Parathyroid adenoma (tissue), 2 donors: ENCODE data around the gene MRPL44.

Source experiments
- H2AFZ ChIP-seq: fragments of 300-600 bp; sonication (generic); one replicate; pipeline ENCODE4 v1.7.0; 2017; ENCODE audit warnings: antibody characterized with exemption, mild to moderate bottlenecking
- H3K27ac ChIP-seq: fragments of 300-600 bp; sonication (generic); one replicate; pipeline ENCODE4 v1.7.0; 2017
- H3K27me3 ChIP-seq: fragments of 300-600 bp; sonication (generic); one replicate; pipeline ENCODE4 v1.7.0; 2017; ENCODE audit warnings: low read length; ENCODE audit not compliant: control insufficient read depth, insufficient read depth
- H3K36me3 ChIP-seq: fragments of 300-600 bp; sonication (generic); one replicate; pipeline ENCODE4 v1.7.0; 2017; ENCODE audit warnings: low read length; ENCODE audit not compliant: control insufficient read depth, insufficient read depth
- H3K4me1 ChIP-seq: fragments of 300-600 bp; sonication (generic); one replicate; pipeline ENCODE4 v1.7.0; 2017; ENCODE audit warnings: control low read depth
- H3K4me2 ChIP-seq: fragments of 300-600 bp; sonication (generic); one replicate; pipeline ENCODE4 v1.7.0; 2017; ENCODE audit warnings: low read length
- H3K4me3 ChIP-seq: fragments of 300-600 bp; sonication (generic); one replicate; pipeline ENCODE4 v1.7.0; 2017; ENCODE audit warnings: low read depth, low read length
- H3K79me2 ChIP-seq: fragments of 300-600 bp; sonication (generic); one replicate; pipeline ENCODE4 v1.7.0; 2017; ENCODE audit warnings: control low read depth
- H3K9ac ChIP-seq: fragments of 300-600 bp; sonication (generic); one replicate; pipeline ENCODE4 v1.7.0; 2017; ENCODE audit warnings: mild to moderate bottlenecking
- H3K9me3 ChIP-seq: fragments of 300-600 bp; sonication (generic); one replicate; pipeline ENCODE4 v1.7.0; 2017; ENCODE audit warnings: low read length; ENCODE audit not compliant: control insufficient read depth
- TF ChIP-seq, protein P1 (sequence below): fragments of 300-600 bp; sonication (generic); IDR thresholded peaks from one replicate; pipeline ENCODE4 v1.7.0; 2017; ENCODE audit warnings: antibody characterized with exemption, mild to moderate bottlenecking
- donor health status: primary hyperparathyroidism.

MRPL44 gene

DNA sequence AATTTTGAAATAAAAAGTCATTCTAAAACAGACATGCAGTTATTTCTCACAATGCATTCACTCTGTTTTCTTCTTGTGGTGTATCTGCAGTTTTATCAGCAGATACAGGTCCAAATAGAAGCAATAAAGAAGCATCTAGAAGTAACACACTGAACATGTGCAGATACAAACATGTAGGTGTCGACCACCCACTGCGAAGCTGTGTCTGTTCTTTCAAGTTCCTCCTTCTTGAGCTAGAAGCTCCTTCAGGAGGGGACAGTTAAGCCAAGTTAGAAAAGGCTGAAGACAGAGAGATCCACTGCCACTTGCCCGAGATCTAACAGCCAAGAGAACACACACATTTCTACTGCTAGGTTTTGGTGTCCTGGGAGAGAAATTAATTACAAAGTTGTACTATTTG is 42.2 kb upstream of the MRPL44 start:
- no peak overlapping the region for H2AFZ ChIP-seq
- H3K36me3 ChIP-seq: no peaks in the 10 kb centered on the region
- no peak overlapping the region for H3K9ac ChIP-seq
- no peaks in the 10 kb centered on the region for H3K27me3 ChIP-seq
- H3K4me1 ChIP-seq: peaks cover 6% of the 10 kb centered on the region
- H3K27ac ChIP-seq: no peak overlapping the region
- H3K4me2 ChIP-seq: no peak overlapping the region
- peaks cover 27% of the 10 kb centered on the region for H3K79me2 ChIP-seq
- TF ChIP-seq, protein P1, sequence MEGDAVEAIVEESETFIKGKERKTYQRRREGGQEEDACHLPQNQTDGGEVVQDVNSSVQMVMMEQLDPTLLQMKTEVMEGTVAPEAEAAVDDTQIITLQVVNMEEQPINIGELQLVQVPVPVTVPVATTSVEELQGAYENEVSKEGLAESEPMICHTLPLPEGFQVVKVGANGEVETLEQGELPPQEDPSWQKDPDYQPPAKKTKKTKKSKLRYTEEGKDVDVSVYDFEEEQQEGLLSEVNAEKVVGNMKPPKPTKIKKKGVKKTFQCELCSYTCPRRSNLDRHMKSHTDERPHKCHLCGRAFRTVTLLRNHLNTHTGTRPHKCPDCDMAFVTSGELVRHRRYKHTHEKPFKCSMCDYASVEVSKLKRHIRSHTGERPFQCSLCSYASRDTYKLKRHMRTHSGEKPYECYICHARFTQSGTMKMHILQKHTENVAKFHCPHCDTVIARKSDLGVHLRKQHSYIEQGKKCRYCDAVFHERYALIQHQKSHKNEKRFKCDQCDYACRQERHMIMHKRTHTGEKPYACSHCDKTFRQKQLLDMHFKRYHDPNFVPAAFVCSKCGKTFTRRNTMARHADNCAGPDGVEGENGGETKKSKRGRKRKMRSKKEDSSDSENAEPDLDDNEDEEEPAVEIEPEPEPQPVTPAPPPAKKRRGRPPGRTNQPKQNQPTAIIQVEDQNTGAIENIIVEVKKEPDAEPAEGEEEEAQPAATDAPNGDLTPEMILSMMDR: no peak
- H3K9me3 ChIP-seq: no peaks in the 10 kb centered on the region
- no peak overlapping the region for H3K4me3 ChIP-seq

DNA sequence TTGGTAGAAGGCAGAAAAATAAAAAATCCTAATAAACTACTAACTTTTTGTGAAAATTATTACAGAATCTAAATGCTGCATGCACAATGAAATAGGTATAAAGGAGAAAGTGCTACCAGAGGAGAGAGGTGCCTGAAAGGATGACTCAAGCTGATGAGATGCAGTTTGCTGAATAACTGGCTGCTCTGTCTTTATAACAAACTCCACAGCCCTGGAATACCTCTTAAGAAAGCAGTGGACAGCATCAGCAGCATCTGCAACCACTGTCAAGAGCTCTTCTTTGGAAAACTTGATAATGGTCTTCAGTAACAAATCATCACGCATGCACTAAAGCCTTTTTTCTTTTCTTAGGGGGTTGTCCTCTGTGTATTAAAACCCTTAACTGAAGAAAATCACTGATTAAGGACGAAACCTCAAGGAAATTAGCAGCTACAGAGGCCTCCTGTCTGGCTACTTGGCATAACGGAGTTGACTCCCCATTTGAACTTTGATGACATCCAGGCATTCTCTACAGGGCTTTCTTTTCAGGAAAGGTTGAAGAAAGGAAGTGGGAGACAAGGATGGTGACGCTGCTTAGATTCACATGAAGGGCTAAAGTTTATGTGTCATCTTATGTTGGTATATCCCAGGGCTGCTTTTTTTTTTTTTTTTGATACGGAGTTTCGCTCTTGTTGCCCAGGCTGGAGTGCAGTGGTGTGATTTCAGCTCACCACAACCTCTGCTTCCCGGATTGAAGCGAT is 40.9 kb upstream of the MRPL44 start:
- peaks cover 8% of the 10 kb centered on the region for H3K4me1 ChIP-seq
- TF ChIP-seq, protein P1: no peak
- no peaks in the 10 kb centered on the region for H3K27me3 ChIP-seq
- no peak overlapping the region for H2AFZ ChIP-seq
- no peak overlapping the region for H3K9ac ChIP-seq
- H3K27ac ChIP-seq: no peak overlapping the region
- H3K79me2 ChIP-seq: peaks cover 32% of the 10 kb centered on the region
- no peaks in the 10 kb centered on the region for H3K36me3 ChIP-seq
- no peak overlapping the region for H3K4me2 ChIP-seq
- no peak overlapping the region for H3K4me3 ChIP-seq
- no peaks in the 10 kb centered on the region for H3K9me3 ChIP-seq

DNA sequence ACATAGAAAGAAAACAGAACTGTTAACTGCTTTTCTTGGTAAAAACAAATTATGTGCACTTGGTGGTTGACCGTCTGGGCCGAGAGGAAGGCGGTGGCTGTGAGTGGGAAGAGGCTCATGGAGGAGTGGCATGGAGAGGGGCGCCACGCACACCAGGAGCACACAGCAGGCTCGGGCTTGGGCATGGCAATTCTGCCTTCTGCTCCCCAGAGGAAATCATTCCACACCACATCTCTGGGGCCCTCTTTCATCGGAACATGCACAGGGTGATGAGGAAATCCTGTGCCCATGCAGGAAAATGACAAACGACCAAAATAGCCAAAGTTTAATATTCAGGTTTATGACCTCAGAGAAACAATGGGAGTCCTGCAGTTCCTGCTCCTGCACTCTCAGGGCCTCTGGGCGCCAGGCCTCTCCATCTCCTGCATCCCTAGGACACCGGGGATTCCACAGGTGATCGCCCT is 38.6 kb upstream of the MRPL44 start:
- no peak overlapping the region for H3K4me3 ChIP-seq
- no peaks in the 10 kb centered on the region for H3K36me3 ChIP-seq
- H3K9me3 ChIP-seq: no peaks in the 10 kb centered on the region
- H3K27me3 ChIP-seq: no peaks in the 10 kb centered on the region
- peaks cover 13% of the 10 kb centered on the region for H3K4me1 ChIP-seq
- no peak overlapping the region for H2AFZ ChIP-seq
- H3K79me2 ChIP-seq: peaks cover 44% of the 10 kb centered on the region
- TF ChIP-seq, protein P1: no peak
- no peak overlapping the region for H3K27ac ChIP-seq
- H3K9ac ChIP-seq: no peak overlapping the region
- no peak overlapping the region for H3K4me2 ChIP-seq

DNA sequence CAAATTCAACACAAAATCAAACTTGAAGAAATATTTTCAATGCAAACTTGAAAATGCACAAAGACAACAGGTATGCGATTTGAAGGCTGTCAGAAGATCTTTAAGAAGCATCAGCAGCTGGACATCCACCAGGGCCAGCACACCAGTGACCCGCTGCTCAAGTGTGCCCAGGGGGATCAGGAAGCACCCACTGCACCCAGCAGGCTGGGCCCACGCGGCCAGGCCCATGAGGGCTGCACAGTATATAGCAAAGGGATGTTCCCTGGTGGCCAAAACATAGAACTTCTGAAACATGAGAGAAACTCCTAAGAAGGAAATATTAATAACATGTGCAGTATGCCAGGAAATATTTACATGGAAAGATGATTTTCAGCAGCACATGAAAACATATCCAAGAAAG is 37.2 kb upstream of the MRPL44 start:
- H3K27ac ChIP-seq: no peak overlapping the region
- TF ChIP-seq, protein P1: no peak
- H3K36me3 ChIP-seq: no peaks in the 10 kb centered on the region
- H2AFZ ChIP-seq: no peak overlapping the region
- H3K9ac ChIP-seq: no peak overlapping the region
- H3K4me2 ChIP-seq: no peak overlapping the region
- peaks cover 13% of the 10 kb centered on the region for H3K4me1 ChIP-seq
- H3K4me3 ChIP-seq: no peak overlapping the region
- no peaks in the 10 kb centered on the region for H3K9me3 ChIP-seq
- no peaks in the 10 kb centered on the region for H3K27me3 ChIP-seq
- peaks cover 50% of the 10 kb centered on the region for H3K79me2 ChIP-seq

DNA sequence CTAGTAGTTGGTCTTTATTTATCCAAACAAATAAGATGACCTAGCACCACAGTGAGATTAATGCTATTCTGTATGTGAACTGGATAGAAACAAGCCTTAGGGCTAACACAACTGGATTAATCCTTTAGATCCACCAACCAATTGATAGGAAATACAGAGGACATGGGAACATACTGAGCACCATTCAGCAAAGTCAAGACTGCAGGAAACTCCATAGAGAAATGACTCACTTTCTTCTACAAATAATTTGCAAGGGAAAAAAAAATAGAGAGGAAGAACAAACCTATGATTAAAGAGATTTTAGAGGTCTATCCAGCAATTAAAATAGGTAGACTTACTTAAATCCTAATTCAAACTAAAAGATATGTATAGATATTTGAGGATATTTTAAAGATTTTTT is 36.1 kb upstream of the MRPL44 start:
- Histone ChIP-seq H3K27me3 (no peaks in the 10 kb centered on the region), H3K4me1 (peaks cover 13% of the 10 kb centered on the region), H3K27ac (no peak overlapping the region), H3K36me3 (no peaks in the 10 kb centered on the region), H3K4me3 (no peak overlapping the region), H3K79me2 (peaks cover 52% of the 10 kb centered on the region), H3K4me2 (no peak overlapping the region), H2AFZ (no peak overlapping the region), H3K9me3 (no peaks in the 10 kb centered on the region), H3K9ac (no peak overlapping the region)
- TF ChIP-seq, protein P1: no peak
